H7 (cell line): ENCODE results near the gene ARL17B. TPM values are rescaled to one million over a fixed set of nuclear protein-coding genes. Genes with fewer than 3 reads are reported as not detected.
"Not testable (repeated sequence)": the region's sequence is repeated elsewhere in the genome, so short reads cannot be mapped to it uniquely, and the experiment has no call there.

ENCODE experiments used
- DNase-seq: peaks from one replicate; pipeline ENCODE4 v3.0.0; 2012
- H3K27me3 ChIP-seq: 2 replicates; pipeline ENCODE4 v1.6.0; 2011; ENCODE audit warnings: mild to moderate bottlenecking, low read length; ENCODE audit not compliant: control insufficient read depth, insufficient read depth
- H3K36me3 ChIP-seq: replicated peaks from 2 replicates; pipeline ENCODE4 v1.5.1; 2011; ENCODE audit warnings: low read length; ENCODE audit not compliant: control insufficient read depth, insufficient read depth
- H3K4me3 ChIP-seq: 2 replicates; pipeline ENCODE4 v1.5.1; 2011; ENCODE audit warnings: low read depth, mild to moderate bottlenecking, control low read depth, low read length, moderate library complexity; ENCODE audit not compliant: insufficient read depth
- total RNA-seq: library from RNA; depleted of rRNA; stranded (reverse); fragments of >200 nt; shearing (Covaris generic); gene quantifications from 2 replicates; pipeline ENCODE4 v1.2.3, GENCODE V29; 2014; rRNA removed

ARL17B gene
- 1.7 and 2.6 TPM in 2 replicates for total RNA-seq

DNA sequence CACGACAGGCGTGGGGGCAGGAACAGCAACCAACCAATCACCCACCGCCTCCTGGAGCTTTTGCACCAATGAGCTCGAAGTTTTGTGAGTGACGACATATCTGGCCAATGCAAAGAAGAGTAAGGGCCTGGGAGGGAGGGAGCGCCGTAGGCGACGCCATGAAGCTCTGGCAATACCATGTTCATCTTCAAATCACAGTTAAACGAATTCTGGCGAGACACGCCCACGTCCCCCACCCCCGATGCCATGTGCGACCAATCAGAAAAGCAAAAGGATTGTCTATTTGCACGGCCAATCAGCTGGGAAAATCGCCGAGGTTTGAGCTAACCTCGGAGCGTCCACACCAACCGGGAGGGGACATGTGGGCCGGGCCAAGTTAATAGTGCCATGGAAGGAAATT is at the start of gene ARL17B:
Gene ARL17B (minus strand): TSS at position 12 of the 400 bp plus-strand sequence. CDS start 3,369 bp downstream, outside the sequence.
- H3K36me3 ChIP-seq, DNase-seq, H3K27me3 ChIP-seq, H3K4me3 ChIP-seq: not testable (repeated sequence)

DNA sequence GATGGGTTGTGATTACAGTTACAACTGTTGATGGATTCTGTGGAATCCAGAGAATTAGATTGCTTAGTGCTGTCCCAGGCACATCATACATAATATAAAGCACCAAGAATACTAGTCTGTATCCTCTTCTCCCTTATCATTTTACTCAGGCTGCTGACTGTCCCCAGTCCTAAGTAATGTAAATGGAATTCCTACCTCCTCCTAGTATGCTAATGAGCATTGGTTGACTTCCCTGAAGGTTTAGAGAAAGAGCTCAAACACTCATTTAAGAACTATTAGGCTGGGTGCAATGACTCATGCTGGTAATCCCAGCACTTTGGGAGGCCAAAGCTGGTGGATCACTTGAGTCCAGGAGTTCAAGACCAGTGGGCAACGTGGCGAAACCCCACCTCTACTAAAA is 48.3 kb upstream of the ARL17B start:
- not testable (repeated sequence) for H3K36me3 ChIP-seq, DNase-seq, H3K4me3 ChIP-seq, H3K27me3 ChIP-seq

DNA sequence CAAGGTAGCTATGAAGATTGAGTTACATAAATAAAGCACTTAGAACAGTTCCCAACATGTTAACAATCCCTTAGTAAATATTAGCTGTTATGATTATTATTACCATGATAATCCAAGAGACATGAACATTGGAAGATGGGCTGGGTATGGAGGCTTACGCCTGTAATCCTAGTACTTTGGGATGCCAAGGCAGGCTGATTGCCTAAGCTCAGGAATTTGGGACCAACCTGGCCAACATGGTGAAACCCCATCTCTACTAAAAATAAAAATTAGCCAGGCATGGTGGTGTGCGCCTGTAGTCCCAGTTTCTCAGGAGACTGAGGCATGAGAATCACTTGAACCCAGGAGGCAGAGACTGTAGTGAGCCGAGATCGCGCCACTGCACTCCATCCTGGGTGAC is 45.6 kb upstream of the ARL17B start:
- H3K4me3 ChIP-seq, DNase-seq: not testable (repeated sequence)

DNA sequence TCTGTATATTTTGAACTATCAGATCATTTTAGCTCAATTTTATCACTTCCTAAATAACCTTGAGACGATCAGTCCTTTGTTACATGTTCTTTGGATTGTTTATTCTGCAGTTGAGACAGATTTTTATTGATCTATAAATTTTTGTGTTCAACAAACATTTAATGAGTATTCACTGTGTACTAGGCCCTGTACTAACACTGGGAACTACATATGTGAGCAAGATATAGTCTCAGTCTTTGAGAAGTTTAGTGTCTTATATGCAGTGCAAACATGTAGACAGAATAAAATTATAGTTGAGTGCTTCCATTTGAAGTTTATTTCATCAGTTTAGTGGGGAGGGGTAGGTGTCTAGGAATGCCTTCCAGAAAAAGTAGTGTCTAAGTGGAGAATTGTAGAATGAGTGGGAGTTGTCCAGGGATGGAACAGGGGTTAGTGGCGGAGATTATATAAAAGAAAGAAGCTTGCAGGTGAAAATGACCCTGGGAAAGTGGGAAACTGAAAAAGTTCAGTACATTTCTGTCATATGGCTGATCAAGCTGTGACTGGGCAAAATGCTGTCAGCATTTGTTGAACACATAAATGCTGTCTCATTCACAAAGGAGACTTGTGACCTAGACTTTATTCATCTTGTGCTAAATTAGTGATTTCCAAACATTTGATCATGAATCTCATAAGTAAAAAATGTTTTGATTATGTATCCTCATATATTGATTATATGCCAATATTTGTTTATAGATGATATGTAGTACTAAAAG is 39.6 kb upstream of the ARL17B start:
- H3K4me3 ChIP-seq, H3K36me3 ChIP-seq, DNase-seq, H3K27me3 ChIP-seq: not testable (repeated sequence)

More for the DNA sequence above, 45.6 kb upstream of the ARL17B start:
- H3K27me3 ChIP-seq, H3K36me3 ChIP-seq: not testable (repeated sequence)

DNA sequence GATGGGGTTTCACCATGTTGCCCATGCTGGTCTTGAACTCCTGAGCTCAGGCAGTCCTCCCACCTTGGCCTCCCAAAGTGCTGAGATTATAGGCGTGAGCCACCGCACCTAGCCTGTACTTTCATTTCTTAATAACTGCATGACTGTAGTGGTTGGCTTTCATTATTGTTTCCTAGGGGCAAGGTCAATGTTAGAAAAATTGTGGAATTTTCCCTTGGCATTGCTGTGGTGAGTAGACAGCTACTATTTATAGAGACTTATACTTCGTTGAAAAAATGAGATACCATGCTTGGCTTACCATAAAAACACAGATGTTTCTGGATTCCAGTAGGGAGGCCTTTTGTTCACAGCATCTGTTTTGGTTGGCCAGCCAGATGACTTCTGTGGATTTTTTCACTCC is 39.0 kb upstream of the ARL17B start:
- not testable (repeated sequence) for H3K27me3 ChIP-seq, H3K4me3 ChIP-seq, DNase-seq, H3K36me3 ChIP-seq

DNA sequence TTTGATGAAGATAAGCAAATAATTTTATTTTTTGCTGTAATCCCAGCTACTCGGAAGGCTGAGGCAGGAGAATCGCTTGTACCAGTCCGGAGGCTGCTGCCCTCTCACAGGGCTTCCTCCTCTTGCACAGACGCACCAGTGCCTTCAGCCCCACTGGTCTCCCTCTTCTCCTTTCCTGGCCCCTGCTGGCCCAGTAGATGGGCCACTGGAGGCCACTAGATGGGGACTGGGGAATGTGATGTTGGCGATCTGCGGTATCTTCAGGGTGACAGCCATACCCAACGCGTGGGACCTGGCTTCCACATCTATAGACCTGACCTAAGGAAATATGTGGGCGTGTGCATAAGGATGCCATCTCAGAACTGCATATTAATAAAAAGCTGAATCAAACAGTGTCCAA is 38.4 kb upstream of the ARL17B start:
- not testable (repeated sequence) for H3K4me3 ChIP-seq, H3K36me3 ChIP-seq, DNase-seq, H3K27me3 ChIP-seq

DNA sequence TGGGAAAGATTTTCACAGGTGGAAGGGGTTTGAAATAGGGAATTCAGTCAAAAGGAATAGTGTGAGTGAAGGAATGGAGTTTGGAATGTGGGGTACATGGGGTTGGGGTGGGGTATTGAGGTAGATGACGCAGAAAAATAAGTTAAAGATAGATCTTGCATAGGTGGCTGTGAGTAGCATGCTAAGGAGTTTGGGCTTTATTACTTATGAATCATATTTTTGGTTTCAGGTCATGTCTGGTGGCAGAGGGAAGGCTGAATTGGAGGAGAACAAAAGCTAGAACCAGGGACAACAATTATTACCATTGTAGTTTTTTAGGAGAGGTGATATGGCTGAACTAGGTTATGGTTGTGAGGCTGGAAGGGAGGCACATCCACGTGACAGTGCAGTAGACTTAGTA is 34.7 kb upstream of the ARL17B start:
- H3K4me3 ChIP-seq, H3K36me3 ChIP-seq, DNase-seq, H3K27me3 ChIP-seq: not testable (repeated sequence)

DNA sequence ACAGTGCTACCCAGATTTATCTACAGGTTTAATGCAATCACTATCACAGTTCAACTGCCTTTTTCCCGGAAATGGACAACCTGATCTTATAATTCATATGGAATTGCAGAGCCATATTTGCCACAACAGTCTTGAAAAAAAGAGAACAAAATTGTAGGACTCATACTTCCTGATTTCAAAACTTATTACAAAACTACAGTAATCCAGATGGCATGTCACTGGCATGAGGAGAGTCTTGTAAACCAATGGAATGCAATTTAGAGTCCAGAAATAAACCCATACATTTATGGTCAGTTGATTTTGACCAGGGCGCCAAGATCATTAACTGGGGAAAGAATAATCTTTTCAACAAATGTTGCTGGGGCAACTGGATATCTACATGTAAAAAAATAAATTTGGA is 32.1 kb upstream of the ARL17B start:
- not testable (repeated sequence) for H3K27me3 ChIP-seq, H3K4me3 ChIP-seq, H3K36me3 ChIP-seq, DNase-seq

DNA sequence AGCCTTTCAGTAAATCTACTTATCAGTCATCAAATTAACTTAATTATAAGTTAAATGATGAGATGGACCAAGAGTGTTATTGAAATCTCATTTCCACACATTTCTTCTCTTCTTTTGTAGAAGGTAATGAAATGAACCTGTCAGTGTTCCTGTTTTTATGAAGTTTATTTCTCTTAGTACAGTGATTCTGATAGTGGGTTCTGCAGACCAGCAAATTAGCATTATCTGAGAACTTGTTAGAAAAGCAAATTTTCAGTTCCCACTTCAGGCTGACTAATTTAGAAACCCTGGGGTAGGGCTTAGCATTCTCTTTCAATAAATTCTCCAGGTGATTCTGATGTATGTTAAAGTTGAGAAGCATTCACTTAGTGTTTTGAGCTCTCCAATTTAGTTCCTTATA is 23.9 kb upstream of the ARL17B start:
- H3K4me3 ChIP-seq, H3K27me3 ChIP-seq, DNase-seq, H3K36me3 ChIP-seq: not testable (repeated sequence)

DNA sequence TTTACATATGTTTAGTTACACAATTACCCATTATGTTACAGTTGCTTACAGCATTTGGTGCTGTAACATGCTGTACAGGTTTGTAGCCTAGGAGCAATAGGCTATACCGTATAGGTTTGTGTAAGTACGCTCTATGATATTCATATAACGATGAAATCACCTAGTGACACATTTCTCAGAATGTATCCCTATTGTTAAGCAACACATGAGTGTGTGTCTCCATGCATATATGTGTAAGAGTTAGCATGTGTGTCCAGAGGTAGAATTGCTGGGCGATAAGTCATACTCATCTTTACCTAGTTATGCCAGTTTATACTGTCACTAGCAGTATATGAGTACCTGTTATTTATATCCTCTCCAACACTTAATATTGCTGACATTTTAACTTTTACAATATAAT is 21.6 kb upstream of the ARL17B start:
- not testable (repeated sequence) for H3K4me3 ChIP-seq

DNA sequence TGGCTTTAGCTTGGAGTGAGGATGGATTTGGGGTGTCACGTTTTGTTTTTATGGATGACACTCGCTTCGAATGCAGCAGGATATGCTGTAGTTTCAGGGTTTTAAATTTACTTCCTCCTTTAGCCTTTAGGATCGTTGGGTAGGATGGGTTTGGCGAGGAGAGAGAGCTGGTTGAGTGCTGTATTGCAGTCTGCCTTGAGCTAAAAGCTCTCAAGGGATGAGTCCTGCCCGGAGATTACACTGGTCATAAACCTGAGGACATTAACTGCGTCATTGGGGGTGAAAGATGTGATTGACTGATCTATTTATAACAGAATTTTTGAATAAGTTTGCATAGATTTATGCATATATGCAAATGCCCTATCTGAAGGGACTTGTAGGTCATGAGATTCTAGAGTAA is 11.9 kb upstream of the ARL17B start:
- H3K36me3 ChIP-seq, H3K4me3 ChIP-seq, DNase-seq, H3K27me3 ChIP-seq: not testable (repeated sequence)

More for the DNA sequence above, 21.6 kb upstream of the ARL17B start:
- H3K36me3 ChIP-seq, DNase-seq, H3K27me3 ChIP-seq: not testable (repeated sequence)

DNA sequence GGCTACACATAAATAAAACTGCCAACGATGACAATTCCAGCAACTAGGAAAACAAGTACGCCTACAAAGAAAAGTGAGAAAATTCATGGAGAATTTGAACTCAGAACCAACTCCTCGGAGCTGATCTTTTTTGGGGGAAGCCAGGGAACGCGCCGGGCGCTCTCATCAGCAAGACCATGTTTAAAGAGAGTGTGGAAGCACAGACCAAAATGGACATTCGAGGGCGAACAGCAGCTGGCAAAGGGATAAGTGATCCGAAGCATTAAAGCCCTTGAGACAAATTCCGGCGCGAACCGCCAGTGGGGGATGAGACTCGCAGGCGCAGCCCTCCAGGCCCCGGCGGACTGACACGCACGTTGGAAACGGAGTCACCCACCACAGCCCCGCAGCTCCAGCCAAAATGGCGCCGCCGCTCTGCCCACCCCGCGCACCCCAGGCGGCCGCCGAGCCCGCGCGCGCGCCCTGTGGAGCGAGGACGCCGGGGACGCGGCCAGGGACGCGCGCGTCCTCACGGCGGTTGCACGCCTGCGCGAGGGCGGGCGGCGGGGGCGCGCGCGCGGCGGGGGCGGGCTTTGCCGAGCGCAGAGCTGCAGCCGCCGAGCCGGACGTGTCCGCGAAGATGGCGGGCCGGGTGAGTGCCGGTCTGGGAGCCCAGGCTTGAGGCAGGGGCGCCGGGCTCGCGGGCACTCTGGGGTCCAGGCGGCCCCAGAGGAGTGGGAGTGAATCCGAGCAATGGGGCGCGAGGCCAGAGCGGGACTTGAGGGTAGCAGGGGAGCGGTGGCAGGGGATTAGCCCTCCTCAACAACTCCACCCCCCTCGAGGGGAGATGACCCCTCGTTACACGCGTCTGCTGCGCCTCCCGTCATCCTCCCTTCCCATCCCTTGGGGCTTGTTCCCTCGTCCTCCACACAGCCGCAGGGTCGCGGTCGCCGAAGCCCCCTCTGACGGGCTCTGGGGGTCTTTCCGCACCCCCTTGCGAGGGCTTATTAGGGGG is 11.0 kb upstream of the ARL17B start:
- not testable (repeated sequence) for H3K36me3 ChIP-seq, DNase-seq

DNA sequence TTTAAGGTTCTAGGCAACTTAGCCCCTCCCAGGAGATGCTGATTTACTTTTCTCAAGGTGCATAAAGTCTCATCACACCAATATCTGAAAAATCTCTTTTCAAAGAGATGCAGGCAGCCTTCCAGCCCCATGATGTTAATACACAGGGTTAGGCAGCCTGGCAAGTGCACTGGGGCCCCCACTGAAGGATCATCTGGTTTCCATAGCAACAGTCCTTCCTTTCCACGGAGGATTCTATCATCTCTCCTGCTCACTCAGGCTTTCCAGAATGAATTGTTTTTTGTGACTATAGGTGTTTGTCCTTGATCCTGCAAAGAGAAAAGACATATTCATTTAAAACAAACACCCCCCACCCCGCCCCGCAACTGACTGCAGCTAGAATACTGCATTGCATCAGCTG is 6.0 kb upstream of the ARL17B start:
- DNase-seq, H3K4me3 ChIP-seq, H3K27me3 ChIP-seq, H3K36me3 ChIP-seq: not testable (repeated sequence)

More for the DNA sequence above, 11.0 kb upstream of the ARL17B start:
- H3K27me3 ChIP-seq, H3K4me3 ChIP-seq: not testable (repeated sequence)

DNA sequence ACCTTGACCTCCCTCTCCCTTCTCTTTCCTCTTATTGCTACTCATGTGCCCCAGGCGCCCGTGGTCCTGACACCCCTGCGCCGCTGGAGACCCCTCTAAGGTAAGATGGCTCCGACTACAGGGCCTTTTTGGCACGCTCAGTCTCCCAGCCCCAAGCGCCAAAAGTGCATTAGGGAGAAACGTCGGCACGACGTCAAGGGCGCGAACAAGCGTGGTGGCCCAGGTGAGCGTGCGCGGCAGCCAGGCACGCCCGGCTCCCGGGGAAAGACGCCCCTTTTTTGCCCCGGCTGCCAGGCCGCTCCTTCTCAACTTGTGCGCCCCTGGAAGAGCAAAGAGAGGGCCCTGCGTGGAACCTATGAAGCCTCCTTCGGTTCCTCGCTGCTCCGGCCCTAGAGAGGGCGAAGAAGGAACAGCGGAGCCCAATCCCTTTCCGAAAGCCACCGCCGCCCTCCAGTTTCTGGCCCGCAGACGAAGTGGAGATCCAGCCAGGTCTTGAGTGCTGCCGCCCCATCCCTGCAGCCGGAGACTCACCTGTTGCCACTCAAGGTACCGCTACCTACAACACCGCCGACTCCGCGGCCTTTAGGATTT is 326 bp downstream of the ARL17B start:
- H3K4me3 ChIP-seq, H3K36me3 ChIP-seq, H3K27me3 ChIP-seq, DNase-seq: not testable (repeated sequence)
